ENCODE data around the gene ALDH4A1. TPM values are rescaled to one million over a fixed set of nuclear protein-coding genes. Genes with fewer than 3 reads are reported as not detected.

Gene ALDH4A1
- total and polyA plus RNA-seq, 9 of the 15 experiments (the other 6 are each of a cell fraction or from before 2014, with no cell fraction given) = 0.27 to 31.4 (median 16.6) TPM

- no peak for TF ChIP-seq RERE (CRISPR knock-in tag; IDR thresholded peaks at IDR 0.05; ENCODE audit: borderline replicate concordance)
- TF ChIP-seq XRCC3 (IDR thresholded peaks at IDR 0.05) = no peak
- TF ChIP-seq MGA (IDR thresholded peaks at IDR 0.05) = no peak
- TF ChIP-seq NR0B1 (IDR thresholded peaks at IDR 0.05; ENCODE audit: partially characterized antibody) = no peak
- TF ChIP-seq ETV5 (CRISPR knock-in tag; IDR thresholded peaks at IDR 0.05; ENCODE audit: low read depth) = peak; percentile 88
- no peak for TF ChIP-seq BDP1 (IDR thresholded peaks at IDR 0.05; ENCODE audit: insufficient read depth, insufficient read length)
- TF ChIP-seq RHOXF2B (CRISPR knock-in tag; conservative IDR thresholded peaks at IDR 0.05) = no peak
These were observed 4.9 kb upstream of the ALDH4A1 start (continued) for GRCh38 chr1:18907021-18907916.
